Ascending aorta (tissue), 2 donors: Measurements from ENCODE around the gene KIF26B. TPM values are rescaled to one million over a fixed set of nuclear protein-coding genes. Genes with fewer than 3 reads are reported as not detected.

Experiments used
- DNase-seq, 2 donors: peaks; one replicate each; pipeline ENCODE4 v3.0.0-alpha.2; 2019; ENCODE audit warnings: low spot score in 2 of 2
- H3K27ac ChIP-seq, 2 donors: fragments of 200-600 bp; sonication (generic); one replicate each; pipeline ENCODE4 v1.5.1; 2016 to 2017; ENCODE audit warnings: mild to moderate bottlenecking in 1 of 2
- H3K27me3 ChIP-seq: fragments of 200-600 bp; sonication (generic); one replicate; pipeline ENCODE4 v1.5.1; 2017
- H3K36me3 ChIP-seq, 2 donors: fragments of 200-600 bp; sonication (generic); one replicate each; pipeline ENCODE4 v1.5.1; 2016
- H3K4me1 ChIP-seq, 2 donors: fragments of 200-600 bp; sonication (generic); one replicate each; pipeline ENCODE4 v1.5.1; 2016 to 2017; ENCODE audit warnings: mild to moderate bottlenecking in 1 of 2
- H3K4me3 ChIP-seq, 2 donors: fragments of 200-600 bp; sonication (generic); one replicate each; pipeline ENCODE4 v1.5.1; 2016 to 2017; ENCODE audit warnings: mild to moderate bottlenecking in 1 of 2
- H3K9me3 ChIP-seq, 2 donors: fragments of 200-600 bp; sonication (generic); one replicate each; pipeline ENCODE4 v1.5.1; 2016
- intact Hi-C: fragments of 100-400 bp; cut with DNase I; formaldehyde crosslinking; loops from one replicate; pipeline ENCODE4 v1.15.1; 2023
- total RNA-seq: library from RNA; depleted of rRNA; stranded (reverse); fragments of >200 nt; gene quantifications from one replicate; pipeline ENCODE4 v1.1.0, GENCODE V29; 2016
- TF ChIP-seq, protein P1 (sequence below), 3 experiments: fragments of 200-600 bp in 2 of 3; fragments of 450-650 bp in 1 of 3; sonication (generic) in 2 of 3; IDR thresholded peaks; one replicate each; pipeline ENCODE4 v1.5.1; 2016 to 2019; ENCODE audit warnings: antibody characterized with exemption in 3 of 3, mild to moderate bottlenecking in 1 of 3, moderate library complexity in 1 of 3

KIF26B gene
- total RNA-seq, 1 donor from 2014 or later, result not detected

DNA sequence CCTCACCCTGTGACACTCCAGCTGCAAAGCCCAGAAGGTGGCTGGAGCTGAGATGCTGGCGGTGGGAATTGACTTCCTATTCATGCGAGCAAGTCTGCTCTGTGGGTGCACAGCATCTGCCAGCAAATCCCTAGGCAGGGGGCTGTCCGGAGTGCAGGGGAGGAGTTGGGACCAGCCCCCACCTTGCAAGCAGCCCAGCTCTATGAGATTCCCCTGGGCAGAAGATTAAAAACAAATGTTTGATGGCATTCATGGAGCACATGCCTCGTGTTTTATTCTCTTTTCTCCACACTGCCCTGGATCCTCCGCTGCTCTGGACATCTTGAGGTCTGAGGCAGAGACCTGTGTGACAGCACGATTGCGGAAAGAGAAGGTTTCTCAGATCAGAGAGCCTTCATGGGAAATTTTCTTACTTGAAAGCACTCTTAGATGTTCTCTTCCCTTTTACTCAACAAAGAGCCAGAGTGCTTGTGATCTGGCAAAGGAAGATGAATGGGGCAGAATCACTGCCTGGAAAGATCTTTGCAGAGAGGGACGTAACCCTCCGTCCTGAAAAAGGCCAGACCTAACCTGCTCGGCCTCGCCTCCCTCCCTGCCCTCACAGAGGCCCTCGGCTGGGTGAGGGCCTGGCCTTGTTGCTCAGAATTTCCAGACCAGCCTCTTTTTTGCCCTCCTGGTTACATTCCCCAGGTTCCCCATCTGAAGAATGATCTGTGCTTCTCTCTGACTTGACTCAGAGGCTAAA is 597.1 kb downstream of the KIF26B start:
- TF ChIP-seq, protein P1, sequence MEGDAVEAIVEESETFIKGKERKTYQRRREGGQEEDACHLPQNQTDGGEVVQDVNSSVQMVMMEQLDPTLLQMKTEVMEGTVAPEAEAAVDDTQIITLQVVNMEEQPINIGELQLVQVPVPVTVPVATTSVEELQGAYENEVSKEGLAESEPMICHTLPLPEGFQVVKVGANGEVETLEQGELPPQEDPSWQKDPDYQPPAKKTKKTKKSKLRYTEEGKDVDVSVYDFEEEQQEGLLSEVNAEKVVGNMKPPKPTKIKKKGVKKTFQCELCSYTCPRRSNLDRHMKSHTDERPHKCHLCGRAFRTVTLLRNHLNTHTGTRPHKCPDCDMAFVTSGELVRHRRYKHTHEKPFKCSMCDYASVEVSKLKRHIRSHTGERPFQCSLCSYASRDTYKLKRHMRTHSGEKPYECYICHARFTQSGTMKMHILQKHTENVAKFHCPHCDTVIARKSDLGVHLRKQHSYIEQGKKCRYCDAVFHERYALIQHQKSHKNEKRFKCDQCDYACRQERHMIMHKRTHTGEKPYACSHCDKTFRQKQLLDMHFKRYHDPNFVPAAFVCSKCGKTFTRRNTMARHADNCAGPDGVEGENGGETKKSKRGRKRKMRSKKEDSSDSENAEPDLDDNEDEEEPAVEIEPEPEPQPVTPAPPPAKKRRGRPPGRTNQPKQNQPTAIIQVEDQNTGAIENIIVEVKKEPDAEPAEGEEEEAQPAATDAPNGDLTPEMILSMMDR (IDR thresholded peaks at IDR 0.05), result no peak
- no peak for DNase-seq
- no peaks in the 10 kb centered on the region for H3K27me3 ChIP-seq
- no peak overlapping the region for H3K4me3 ChIP-seq
- intact Hi-C loops, result no loop called here
- H3K9me3 ChIP-seq, result peaks cover 0 to 29% of the 10 kb centered on the region in 2 donors
- no peaks in the 10 kb centered on the region for H3K4me1 ChIP-seq
- H3K27ac ChIP-seq, result no peak overlapping the region
- peaks cover 0 to 19% of the 10 kb centered on the region in 2 donors for H3K36me3 ChIP-seq

DNA sequence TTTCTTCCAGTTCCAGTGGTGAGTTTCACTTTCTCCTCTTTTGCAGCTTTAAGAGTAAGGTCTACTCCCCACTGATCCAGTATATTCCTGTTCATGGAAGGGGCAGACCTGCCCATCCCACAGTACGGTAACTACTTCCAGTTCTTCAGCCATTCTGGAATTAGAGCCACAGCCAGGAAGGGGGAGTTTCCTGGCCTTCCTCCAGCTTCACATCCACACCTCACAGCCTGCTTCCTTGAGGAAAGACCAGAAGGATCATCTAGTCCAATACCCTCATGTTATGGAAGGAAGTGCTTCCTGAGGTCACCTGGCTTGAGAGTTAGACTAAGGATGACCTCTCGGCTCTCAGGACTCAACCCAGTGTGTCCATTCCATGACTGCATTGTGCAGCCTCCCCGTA is 597.8 kb downstream of the KIF26B start:
- intact Hi-C loops, result no loop called here
- TF ChIP-seq, protein P1 (IDR thresholded peaks at IDR 0.05), result no peak
- peaks cover 0 to 29% of the 10 kb centered on the region in 2 donors for H3K9me3 ChIP-seq
- no peak overlapping the region for H3K4me3 ChIP-seq
- H3K36me3 ChIP-seq, result peaks cover 0 to 19% of the 10 kb centered on the region in 2 donors
- no peak for DNase-seq
- no peaks in the 10 kb centered on the region for H3K27me3 ChIP-seq
- H3K27ac ChIP-seq, result no peak overlapping the region
- no peaks in the 10 kb centered on the region for H3K4me1 ChIP-seq

GRCh38 chr1:245753807-245754206 is 599.0 kb downstream of the KIF26B start:
- TF ChIP-seq, protein P1 (IDR thresholded peaks at IDR 0.05), result no peak
- DNase-seq, result no peak
- Histone ChIP-seq H3K27me3 (no peaks in the 10 kb centered on the region), H3K4me3 (no peak overlapping the region), H3K9me3 (peaks cover 0 to 28% of the 10 kb centered on the region in 2 donors), H3K4me1 (no peaks in the 10 kb centered on the region), H3K36me3 (peaks cover 0 to 8% of the 10 kb centered on the region in 2 donors), H3K27ac (no peak overlapping the region)
- intact Hi-C loops, result no loop called here

- H3K36me3 ChIP-seq, result peaks cover 0 to 3% of the 10 kb centered on the region in 2 donors
- TF ChIP-seq, protein P1 (IDR thresholded peaks at IDR 0.05), result no peak
Measured at GRCh38 chr1:245754463-245754961, 599.7 kb downstream of the KIF26B start.

More at GRCh38 chr1:245754463-245754961, 599.7 kb downstream of the KIF26B start:
- Histone ChIP-seq H3K27me3 (no peaks in the 10 kb centered on the region), H3K4me3 (no peak overlapping the region), H3K4me1 (no peaks in the 10 kb centered on the region), H3K27ac (no peak overlapping the region), H3K9me3 (peaks cover 0 to 28% of the 10 kb centered on the region in 2 donors)
- no peak for DNase-seq
- intact Hi-C loops, result no loop called here
